Right cardiac atrium (tissue), 5 donors: Measurements from ENCODE around the gene CNTNAP2. TPM values are rescaled to one million over a fixed set of nuclear protein-coding genes. Genes with fewer than 3 reads are reported as not detected.

Experiments
- ATAC-seq, 2 donors: fragments of 200-7000 bp; cut with Tn5 transposase; one replicate each; pipeline versions ENCODE4 v1.8.0 to v1.9.1; 2020; ENCODE audit warnings: moderate library complexity in 2 of 2, mild to moderate bottlenecking in 1 of 2
- DNase-seq, 3 donors: peaks; one replicate each; pipeline ENCODE4 v3.0.0-alpha.2; 2020
- H3K27ac ChIP-seq: one replicate; pipeline ENCODE4 v1.5.1; 2013; ENCODE audit warnings: mild to moderate bottlenecking, low read length, control low read depth, moderate library complexity
- H3K27me3 ChIP-seq: one replicate; pipeline ENCODE4 v1.6.1; 2013; ENCODE audit not compliant: control insufficient read depth, insufficient read depth
- H3K4me1 ChIP-seq: one replicate; pipeline ENCODE4 v1.6.1; 2013; ENCODE audit warnings: low read length; ENCODE audit not compliant: control insufficient read depth, insufficient read depth
- H3K4me3 ChIP-seq: one replicate; pipeline ENCODE4 v1.5.1; 2013; ENCODE audit warnings: low read length, control low read depth
- H3K9me3 ChIP-seq: one replicate; pipeline ENCODE4 v1.6.1; 2013; ENCODE audit warnings: low read length; ENCODE audit not compliant: control insufficient read depth
- WGBS: extraction: QIAGEN DNeasy Blood & Tissue Kit; methylation state at CpG from one replicate; pipeline ENCODE4 v1.1.7; 2013; 5-methylcytosine and 5-hydroxymethylcytosine counted together
- intact Hi-C, 4 donors: fragments of 100-400 bp; cut with DNase I; formaldehyde crosslinking; loops; one replicate each; pipeline versions ENCODE4 v1.11.0 to v1.14.0; 2022 to 2023
- polyA plus RNA-seq: library from polyadenylated mRNA; stranded (reverse); fragments of 200-250 nt; gene quantifications from one replicate; pipeline ENCODE4 v1.2.3, GENCODE V29; 2013
- total RNA-seq, 4 donors: library from RNA; stranded (reverse); fragmentation: NEBNext Ultra II Directional; extraction: Animal tissue kit (Norgen Biotek cat#: 25700); gene quantifications; one replicate each; pipeline ENCODE4 v1.2.1, GENCODE V29; 2021
- donor health status: healthy with polysubstance abuse.
- donor health status: DM: no; HTN: yes; CAD: no.
- donor health status: DM: no; HTN: no; CAD: no.
- donor health status: DM: no; HTN: yes; CAD: no; lungs with severe emphysema.
- donor health status: DM: yes; HTN: yes; CAD: no.

Gene CNTNAP2
- total and polyA plus RNA-seq, 5 donors = 0.23 to 1.7 (median 0.91) TPM; not detected in 1

DNA sequence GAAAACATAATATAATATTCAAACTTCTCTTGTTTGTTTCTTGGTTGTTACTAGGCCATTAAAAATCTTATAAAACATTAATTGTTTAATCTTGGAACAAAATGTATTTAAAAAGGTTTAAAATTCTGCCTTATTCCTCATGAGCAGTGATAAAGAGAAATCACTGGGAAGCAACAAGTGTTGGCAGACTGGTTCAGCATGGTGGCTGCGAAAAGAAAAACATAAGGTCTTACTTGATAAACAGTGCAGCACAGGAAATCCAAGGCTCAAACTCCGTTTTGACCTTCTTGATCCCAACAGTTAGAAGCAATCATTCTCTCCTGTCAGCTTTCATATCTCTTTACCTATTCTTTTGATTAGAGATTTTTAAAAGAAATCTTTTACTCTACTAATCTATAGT, 530.8 kb downstream of the CNTNAP2 start:
- ATAC-seq (no peak), DNase-seq (no peak)
- H3K9me3 ChIP-seq = no peaks in the 10 kb centered on the region
- intact Hi-C loops = no loop called here
- H3K4me3 ChIP-seq = no peak overlapping the region
- no peak overlapping the region for H3K27ac ChIP-seq
- no peaks in the 10 kb centered on the region for H3K4me1 ChIP-seq
- no peaks in the 10 kb centered on the region for H3K27me3 ChIP-seq
- WGBS = 26% methylated on average over 2 of the region's 2 CpGs

DNA sequence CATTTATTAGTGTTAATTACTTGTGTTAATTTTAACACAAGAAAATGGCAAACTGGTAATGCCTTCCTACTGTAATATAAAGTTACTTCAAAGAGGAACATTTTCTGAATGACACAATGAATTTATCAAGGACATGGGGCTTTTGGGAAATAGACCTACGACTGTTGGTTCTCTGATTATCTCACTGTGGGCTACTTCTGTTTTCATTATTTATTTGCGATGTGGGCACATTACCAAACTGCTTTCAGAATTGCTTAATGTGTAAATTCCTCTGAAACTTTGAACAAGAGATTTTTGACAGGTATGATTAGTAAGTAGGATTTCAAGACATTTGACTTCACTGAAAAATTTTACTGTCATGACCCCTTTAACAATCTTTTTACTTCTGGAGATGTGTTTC, 535.6 kb downstream of the CNTNAP2 start:
- H3K27ac ChIP-seq = no peak overlapping the region
- H3K27me3 ChIP-seq = no peaks in the 10 kb centered on the region
- intact Hi-C loops = no loop called here
- H3K9me3 ChIP-seq = no peaks in the 10 kb centered on the region
- ATAC-seq (no peak), DNase-seq (no peak)
- no peaks in the 10 kb centered on the region for H3K4me1 ChIP-seq
- WGBS = 44% methylated on average over 2 of the region's 2 CpGs
- H3K4me3 ChIP-seq = no peak overlapping the region

DNA sequence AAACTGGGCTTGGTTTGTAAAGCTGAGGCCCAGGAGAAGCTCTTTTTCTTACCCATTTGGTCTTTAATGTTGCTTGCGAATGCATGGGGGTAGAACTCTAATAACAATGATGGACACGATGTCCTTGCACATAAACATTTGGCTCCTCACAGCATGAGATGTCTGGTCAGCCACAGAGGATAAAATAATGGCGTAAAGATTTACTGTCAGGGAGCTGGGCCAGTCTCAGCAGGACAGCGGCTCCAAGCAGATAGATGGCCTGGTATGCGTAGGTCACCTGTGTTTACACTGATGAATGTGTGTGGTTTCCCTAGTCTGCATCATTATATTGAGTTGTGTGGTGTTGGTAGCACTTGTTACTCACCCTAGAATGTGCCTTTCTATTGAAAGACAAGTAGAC, 537.4 kb downstream of the CNTNAP2 start:
- Histone ChIP-seq H3K4me3 (no peak overlapping the region), H3K27ac (no peak overlapping the region), H3K4me1 (no peaks in the 10 kb centered on the region), H3K27me3 (no peaks in the 10 kb centered on the region), H3K9me3 (no peaks in the 10 kb centered on the region)
- 61% methylated on average over 5 of the region's 5 CpGs for WGBS
- ATAC-seq (no peak), DNase-seq (no peak)
- intact Hi-C loops = no loop called here

- intact Hi-C loops = no loop called here
- H3K9me3 ChIP-seq = no peaks in the 10 kb centered on the region
- ATAC-seq (no peak), DNase-seq (no peak)
- H3K27me3 ChIP-seq = no peaks in the 10 kb centered on the region
- no peak overlapping the region for H3K27ac ChIP-seq
- no peak overlapping the region for H3K4me3 ChIP-seq
- WGBS = 56% methylated on average over 9 of the region's 9 CpGs
- H3K4me1 ChIP-seq = no peaks in the 10 kb centered on the region
Measured at GRCh38 chr7:146655928-146656797, 539.6 kb downstream of the CNTNAP2 start.

DNA sequence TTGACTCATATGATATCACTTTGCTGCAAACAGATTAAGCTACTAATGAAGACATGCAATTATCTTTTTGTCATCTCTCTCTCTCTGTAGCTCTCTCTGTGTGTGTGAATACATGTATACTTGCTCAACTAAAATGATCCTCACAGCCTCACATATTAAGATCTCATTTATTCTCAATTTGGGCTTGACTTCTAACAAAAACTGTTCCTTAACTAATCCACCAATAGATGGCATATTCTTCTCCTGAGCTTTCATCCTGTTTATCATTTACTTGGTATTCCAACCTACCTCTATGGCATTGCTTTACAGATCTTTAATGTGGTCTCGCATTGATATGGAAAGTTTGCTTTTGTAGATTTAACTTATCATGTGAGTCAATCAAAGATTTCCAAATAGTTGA, 540.4 kb downstream of the CNTNAP2 start:
- intact Hi-C loops = no loop called here
- WGBS = 98% methylated on average over 1 of the region's 1 CpG
- ATAC-seq = no peak

GRCh38 chr7:146658604-146659003, 542.0 kb downstream of the CNTNAP2 start:
- no peaks in the 10 kb centered on the region for H3K27me3 ChIP-seq
- ATAC-seq (no peak), DNase-seq (no peak)
- H3K4me3 ChIP-seq = no peak overlapping the region
- intact Hi-C loops = no loop called here
- 71% methylated on average over 4 of the region's 4 CpGs for WGBS
- H3K9me3 ChIP-seq = no peaks in the 10 kb centered on the region
- H3K4me1 ChIP-seq = no peaks in the 10 kb centered on the region
- no peak overlapping the region for H3K27ac ChIP-seq

More for the DNA sequence above, 540.4 kb downstream of the CNTNAP2 start:
- Histone ChIP-seq H3K9me3 (no peaks in the 10 kb centered on the region), H3K27me3 (no peaks in the 10 kb centered on the region), H3K4me1 (no peaks in the 10 kb centered on the region), H3K4me3 (no peak overlapping the region), H3K27ac (no peak overlapping the region)
- DNase-seq = no peak

DNA sequence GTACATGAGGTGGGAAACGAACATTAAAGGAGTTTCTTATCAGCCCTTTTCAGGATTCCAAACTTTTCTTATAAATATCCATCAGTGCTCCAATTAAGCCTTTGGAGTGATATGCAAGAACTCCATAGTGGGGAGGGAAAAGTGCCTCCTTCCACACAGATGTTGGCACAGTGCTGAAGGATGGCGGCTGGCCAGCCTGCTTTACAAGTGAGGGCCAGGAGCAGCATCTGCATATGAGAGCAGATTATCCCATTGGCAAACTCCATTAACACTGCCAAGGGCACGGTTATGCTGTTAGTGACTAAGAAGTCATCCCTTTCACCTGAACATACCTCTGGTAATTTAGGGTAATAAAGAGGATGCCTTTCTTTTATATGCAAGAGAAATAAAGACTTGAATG, 543.1 kb downstream of the CNTNAP2 start:
- 58% methylated on average over 3 of the region's 3 CpGs for WGBS
- intact Hi-C loops = no loop called here
- Histone ChIP-seq H3K27me3 (no peaks in the 10 kb centered on the region), H3K4me1 (no peaks in the 10 kb centered on the region), H3K27ac (no peak overlapping the region), H3K4me3 (no peak overlapping the region), H3K9me3 (no peaks in the 10 kb centered on the region)
- ATAC-seq (no peak), DNase-seq (peak in 1 of 3 donors; percentile 25)

DNA sequence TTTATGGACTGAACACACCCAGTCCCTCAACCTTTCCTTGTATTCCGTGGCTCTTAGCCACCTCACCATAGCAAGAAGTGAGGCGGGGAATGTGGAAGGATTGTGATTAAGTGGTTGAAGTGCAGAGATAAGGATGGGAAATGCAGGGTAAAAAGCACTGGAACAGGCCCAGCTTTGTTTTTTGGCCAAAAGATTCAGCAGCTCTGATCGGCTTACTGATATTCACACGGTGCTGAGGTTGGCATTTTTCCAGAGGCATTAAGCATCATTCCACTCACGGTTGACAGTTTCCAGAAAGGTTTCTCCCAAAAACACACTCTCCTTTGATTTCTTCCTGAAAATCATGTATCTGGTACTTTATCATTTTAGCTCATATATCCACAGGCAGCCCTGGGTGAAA, 544.2 kb downstream of the CNTNAP2 start:
- H3K27ac ChIP-seq = no peak overlapping the region
- intact Hi-C loops = no loop called here
- ATAC-seq = no peak

GRCh38 chr7:146661435-146661834, 544.8 kb downstream of the CNTNAP2 start:
- DNase-seq (no peak), ATAC-seq (no peak)
- H3K27ac ChIP-seq = no peak overlapping the region
- no peaks in the 10 kb centered on the region for H3K9me3 ChIP-seq
- H3K4me1 ChIP-seq = no peaks in the 10 kb centered on the region
- no peak overlapping the region for H3K4me3 ChIP-seq
- intact Hi-C loops = no loop called here
- no peaks in the 10 kb centered on the region for H3K27me3 ChIP-seq

More for the DNA sequence above, 544.2 kb downstream of the CNTNAP2 start:
- Histone ChIP-seq H3K4me1 (no peaks in the 10 kb centered on the region), H3K27me3 (no peaks in the 10 kb centered on the region), H3K4me3 (no peak overlapping the region), H3K9me3 (no peaks in the 10 kb centered on the region)
- DNase-seq = no peak
- 14% methylated on average over 5 of the region's 5 CpGs for WGBS

DNA sequence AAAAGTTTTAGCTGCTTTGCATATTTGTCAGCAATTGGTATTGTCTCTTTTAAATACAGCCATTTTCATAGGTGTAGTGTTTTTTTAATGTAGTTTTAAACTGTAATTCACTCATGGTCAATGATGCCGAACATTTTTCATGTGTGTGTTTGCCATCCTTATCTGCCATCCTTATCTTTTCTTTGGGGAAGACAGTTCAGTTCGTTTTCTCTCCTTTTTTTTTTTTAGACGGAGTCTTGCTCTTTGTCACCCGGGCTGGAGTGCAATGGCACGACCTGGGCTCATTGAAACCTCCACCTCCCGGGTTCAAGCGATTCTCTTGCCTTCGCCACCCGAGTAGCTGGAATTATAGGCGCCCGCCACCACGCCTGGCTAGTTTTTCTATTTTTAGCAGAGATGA, 545.3 kb downstream of the CNTNAP2 start:
- H3K9me3 ChIP-seq = no peaks in the 10 kb centered on the region
- H3K27ac ChIP-seq = no peak overlapping the region
- 72% methylated on average over 12 of the region's 12 CpGs for WGBS
- no peaks in the 10 kb centered on the region for H3K27me3 ChIP-seq
- DNase-seq = no peak
- ATAC-seq = no peak
- intact Hi-C loops = no loop called here
- H3K4me1 ChIP-seq = no peaks in the 10 kb centered on the region
- no peak overlapping the region for H3K4me3 ChIP-seq

DNA sequence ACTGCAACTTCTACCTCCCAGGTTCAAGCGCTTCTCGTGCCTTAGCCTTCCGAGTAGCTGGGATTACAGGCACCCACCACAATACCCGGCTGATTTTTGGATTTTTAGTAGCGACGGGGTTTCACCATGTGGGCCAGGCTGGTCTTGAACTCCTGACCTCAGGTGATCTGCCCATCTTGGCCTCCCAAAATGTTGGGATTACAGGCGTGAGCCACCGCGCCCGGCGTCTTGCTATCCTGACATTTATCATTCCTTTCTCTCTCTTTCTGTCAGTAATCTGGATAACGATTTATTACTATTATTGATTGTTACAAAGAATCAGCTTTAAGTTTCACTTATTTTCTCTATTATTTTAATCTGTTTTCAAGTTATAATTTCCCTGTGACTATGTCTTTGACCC, 548.4 kb downstream of the CNTNAP2 start:
- ATAC-seq (no peak), DNase-seq (no peak)
- no peaks in the 10 kb centered on the region for H3K27me3 ChIP-seq
- intact Hi-C loops = no loop called here
- 88% methylated on average over 12 of the region's 12 CpGs for WGBS
- no peaks in the 10 kb centered on the region for H3K4me1 ChIP-seq
- H3K9me3 ChIP-seq = no peaks in the 10 kb centered on the region
- H3K27ac ChIP-seq = no peak overlapping the region
- no peak overlapping the region for H3K4me3 ChIP-seq

DNA sequence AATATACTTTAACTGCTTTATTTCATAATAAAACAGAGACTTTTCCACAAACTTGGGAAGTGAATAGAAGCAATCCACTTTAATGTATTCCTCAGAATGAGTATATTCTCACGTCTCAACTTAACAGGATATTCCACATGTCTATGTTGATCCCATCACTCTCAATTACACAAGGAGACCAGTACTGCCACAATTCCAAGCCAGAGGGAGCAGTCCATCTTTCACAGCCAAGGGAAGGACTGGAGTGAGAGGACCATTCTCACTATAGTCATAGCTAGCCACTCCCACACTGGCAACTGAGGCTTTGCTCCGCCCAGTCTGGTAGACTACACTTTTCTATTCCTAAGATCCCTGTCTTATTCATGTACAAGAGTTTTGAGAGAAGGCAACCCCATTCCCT, 553.9 kb downstream of the CNTNAP2 start:
- WGBS = 79% methylated on average over 2 of the region's 2 CpGs
- Histone ChIP-seq H3K27me3 (no peaks in the 10 kb centered on the region), H3K9me3 (no peaks in the 10 kb centered on the region), H3K4me1 (no peaks in the 10 kb centered on the region), H3K27ac (no peak overlapping the region), H3K4me3 (no peak overlapping the region)
- intact Hi-C loops = no loop called here
- peak in 1 of 3 donors; percentile 26 for DNase-seq
- ATAC-seq = no peak
